AG04449 (cell line): Measurements from ENCODE around the gene MINDY4.

Experiments used
- CTCF ChIA-PET: fragments of 350-600 bp; formaldehyde crosslinking; extraction: SDS; loops from one replicate; lab custom pipeline; 2021; ENCODE audit warnings: antibody characterized with exemption; lab: Yijun Ruan, JAX
- POLR2A ChIA-PET: fragments of 400-600, 350-600 bp; formaldehyde crosslinking; extraction: SDS; loops from one replicate; lab custom pipeline; 2020; ENCODE audit warnings: antibody characterized with exemption, inconsistent platforms; lab: Yijun Ruan, JAX
- DNase-seq: peaks from one replicate; pipeline ENCODE4 v3.0.0-alpha.2; 2010; ENCODE audit warnings: low read depth, low spot score
- H3K4me3 ChIP-seq: 2 replicates; pipeline ENCODE4 v1.5.1; 2011; ENCODE audit warnings: low read depth, mild to moderate bottlenecking, control low read depth, low read length
- CTCF ChIP-seq: IDR thresholded peaks from one replicate; pipeline ENCODE4 v1.5.1; 2011; ENCODE audit warnings: mild to moderate bottlenecking, moderate library complexity, low read length, control low read depth, inconsistent platforms; ENCODE audit not compliant: insufficient read depth; ENCODE audit errors: missing control alignments

MINDY4 gene

GRCh38 chr7:30845426-30846135 is 74.4 kb downstream of the MINDY4 start:
- no peak for TF ChIP-seq CTCF
- no peak for DNase-seq
- ChIA-PET POLR2A (interaction anchor here (0.6 kb wide), 1 partner anchor 41 kb away, joined by 3 read pairs; no protein-coding TSS in a partner anchor), CTCF (no interaction called here)
- no peak overlapping the region for H3K4me3 ChIP-seq

GRCh38 chr7:30846378-30846777 is 75.2 kb downstream of the MINDY4 start:
- no peak overlapping the region for H3K4me3 ChIP-seq
- TF ChIP-seq CTCF, result no peak
- CTCF ChIA-PET, result no interaction called here
- POLR2A ChIA-PET, result no interaction called here
- DNase-seq, result no peak

- ChIA-PET CTCF (interaction anchor here (0.8 kb wide), 1 partner anchor 91 kb away, joined by 4 read pairs; no protein-coding TSS in a partner anchor), POLR2A (interaction anchor here (1.4 kb wide), 1 partner anchor 16 kb away, joined by 3 read pairs; no protein-coding TSS in a partner anchor)
- no peak overlapping the region for H3K4me3 ChIP-seq
- no peak for TF ChIP-seq CTCF
- DNase-seq, result no peak
These were observed 77.1 kb downstream of the MINDY4 start for GRCh38 chr7:30848121-30848855.

- TF ChIP-seq CTCF, result no peak
- ChIA-PET CTCF (interaction anchor here (0.8 kb wide), 1 partner anchor 89 kb away, joined by 4 read pairs; no protein-coding TSS in a partner anchor), POLR2A (interaction anchor here (1.4 kb wide), 1 partner anchor 15 kb away, joined by 3 read pairs; no protein-coding TSS in a partner anchor)
- DNase-seq, result no peak
- no peak overlapping the region for H3K4me3 ChIP-seq
These were observed 78.3 kb downstream of the MINDY4 start for GRCh38 chr7:30849565-30849964.

- H3K4me3 ChIP-seq, result no peak overlapping the region
- CTCF ChIA-PET, result no interaction called here
- POLR2A ChIA-PET, result no interaction called here
- DNase-seq, result no peak
- TF ChIP-seq CTCF, result no peak
These were observed 79.2 kb downstream of the MINDY4 start for GRCh38 chr7:30850426-30850825.

DNA sequence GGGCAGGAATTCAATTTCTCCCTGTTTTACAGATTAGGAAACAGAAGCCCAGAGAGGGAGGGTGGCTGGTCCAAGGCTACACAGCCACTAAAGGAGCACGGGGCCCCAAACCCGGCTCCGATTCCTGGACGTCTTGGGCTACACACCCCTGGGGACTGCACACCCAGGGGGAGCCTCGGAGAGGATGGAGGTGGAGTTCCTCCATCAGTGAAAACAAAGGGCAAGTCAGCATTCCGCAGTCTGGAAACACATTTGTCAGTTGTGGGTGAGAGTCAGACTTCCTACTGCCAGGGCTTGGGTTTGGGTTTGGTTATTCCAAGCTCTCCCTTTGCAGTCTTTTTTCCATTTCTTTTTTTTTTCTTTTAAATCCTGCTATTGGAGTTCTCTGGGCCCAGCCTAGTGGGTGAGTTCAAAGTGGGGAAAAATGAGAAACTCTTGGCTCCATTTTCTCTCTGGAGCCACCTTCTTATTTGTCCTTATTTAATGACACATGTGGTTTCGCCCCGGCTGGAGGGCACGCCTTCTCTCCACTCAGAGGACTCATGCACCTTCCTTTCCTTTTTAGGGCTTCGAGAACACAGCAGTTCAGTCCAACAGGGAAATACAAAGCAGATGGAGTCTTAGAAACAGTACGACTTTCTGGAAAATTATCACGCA is 80.6 kb downstream of the MINDY4 start:
- DNase-seq, result no peak
- no peak for TF ChIP-seq CTCF
- ChIA-PET CTCF (interaction anchor here (0.6 to 3.7 kb wide), 4 partner anchors 13 to 271 kb away, joined by 3 to 14 read pairs (median 4); no protein-coding TSS in a partner anchor), POLR2A (no interaction called here)
- H3K4me3 ChIP-seq, result no peak overlapping the region
